ENCODE data around the gene TAF10.

The TAF10 gene

DNA sequence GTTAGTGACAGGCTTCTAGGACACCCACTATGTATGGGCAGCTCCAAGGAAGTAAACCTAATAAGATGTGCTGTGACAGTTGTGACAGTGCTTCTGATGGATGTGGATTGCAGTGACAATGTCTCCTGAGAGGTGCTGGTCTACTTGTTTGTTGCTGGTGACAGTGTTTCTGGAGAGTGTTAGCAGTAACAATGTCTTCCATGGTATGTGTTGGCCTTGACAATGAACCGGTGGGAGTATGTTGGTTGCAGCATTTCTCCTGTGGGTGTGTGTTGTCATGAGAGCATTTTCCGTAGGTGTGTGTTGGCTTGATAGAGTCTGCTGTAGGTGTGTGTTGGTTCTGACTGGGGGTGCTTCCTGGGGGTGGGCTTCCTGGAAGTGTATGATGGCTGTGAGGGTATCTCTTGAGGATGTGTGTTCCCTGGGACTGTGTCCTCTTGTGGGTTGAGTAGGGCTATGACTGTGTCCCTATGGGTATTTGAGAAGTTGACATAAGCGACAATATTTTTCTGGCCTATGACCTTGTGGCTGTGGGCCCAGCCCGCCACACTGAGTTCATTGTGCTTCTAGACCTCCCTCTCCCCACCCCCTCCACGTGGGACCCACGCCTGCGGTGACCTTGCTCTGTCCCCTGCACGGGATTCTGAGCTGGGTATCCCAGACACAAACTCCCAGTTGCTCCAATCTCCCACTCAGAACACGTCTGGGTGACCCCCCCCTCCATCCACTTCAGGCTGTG lies 42.4 kb upstream of the TAF10 start:
- no peak overlapping the region for H3K27ac ChIP-seq (ENCODE audit: low read depth, low read length)

GRCh38 chr11:6653656-6654055 lies 41.6 kb upstream of the TAF10 start:
- H2BK120ac ChIP-seq (ENCODE audit: insufficient read depth, low read length, poor library complexity): no peak overlapping the region
- no peak overlapping the region for H3K18ac ChIP-seq (ENCODE audit: low read length)
- no peak overlapping the region for H4K8ac ChIP-seq (ENCODE audit: low read depth, low read length)
- H3K27me3 ChIP-seq (ENCODE audit: insufficient read depth, low read length): peaks cover 30% of the 10 kb centered on the region
- no peak for DNase-seq
- no peaks in the 10 kb centered on the region for H3K36me3 ChIP-seq (ENCODE audit: control insufficient read depth in 1 of 2, insufficient read depth in 2 of 2, low read length in 2 of 2)
- H3K23ac ChIP-seq (ENCODE audit: low read length): no peak overlapping the region
- H3K4me2 ChIP-seq (ENCODE audit: low read length): no peak overlapping the region
- no peak overlapping the region for H4K12ac ChIP-seq (ENCODE audit: low read depth, low read length)
- no peak overlapping the region for H3K9ac ChIP-seq (ENCODE audit: low read length)
- H3K79me2 ChIP-seq (ENCODE audit: control insufficient read depth, insufficient read depth, low read length, poor library complexity): no peaks in the 10 kb centered on the region
- H4K91ac ChIP-seq (ENCODE audit: low read depth, low read length): no peak overlapping the region
- H3K4me3 ChIP-seq (ENCODE audit: low read depth, low read length): no peak overlapping the region
- no CpG with 5 or more reads among the region's 2 CpGs for WGBS (ENCODE audit: extremely low coverage, insufficient coverage, insufficient read length)
- no peak overlapping the region for H2AFZ ChIP-seq (ENCODE audit: insufficient read depth, low read length, poor library complexity)
- no peaks in the 10 kb centered on the region for H3K9me3 ChIP-seq (ENCODE audit: insufficient read depth, low read depth, low read length)
- H2BK12ac ChIP-seq (ENCODE audit: low read length): no peak overlapping the region
- peaks cover 0 to 6% of the 10 kb centered on the region in 2 experiments for H3K4me1 ChIP-seq (ENCODE audit: control insufficient read depth in 1 of 2, insufficient read depth in 2 of 2, low read length in 2 of 2)
- H2AK5ac ChIP-seq (ENCODE audit: low read length): no peak overlapping the region
- no peak overlapping the region for H2BK5ac ChIP-seq (ENCODE audit: low read depth, low read length, poor library complexity)
- no peaks in the 10 kb centered on the region for H3K79me1 ChIP-seq (ENCODE audit: low read length)
- H3K27ac ChIP-seq (ENCODE audit: low read depth, low read length): no peak overlapping the region
- H3K4ac ChIP-seq (ENCODE audit: low read depth, low read length): no peak overlapping the region
- no peak overlapping the region for H3K14ac ChIP-seq (ENCODE audit: low read length)

More for the DNA sequence above, 42.4 kb upstream of the TAF10 start:
- no peaks in the 10 kb centered on the region for H3K36me3 ChIP-seq (ENCODE audit: control insufficient read depth in 1 of 2, insufficient read depth in 2 of 2, low read length in 2 of 2)
- H3K4ac ChIP-seq (ENCODE audit: low read depth, low read length): no peak overlapping the region
- peaks cover 30% of the 10 kb centered on the region for H3K27me3 ChIP-seq (ENCODE audit: insufficient read depth, low read length)
- H3K4me1 ChIP-seq (ENCODE audit: control insufficient read depth in 1 of 2, insufficient read depth in 2 of 2, low read length in 2 of 2): peaks cover 0 to 6% of the 10 kb centered on the region in 2 experiments
- no peak overlapping the region for H4K12ac ChIP-seq (ENCODE audit: low read depth, low read length)
- H3K9me3 ChIP-seq (ENCODE audit: insufficient read depth, low read depth, low read length): no peaks in the 10 kb centered on the region
- no peak overlapping the region for H2BK120ac ChIP-seq (ENCODE audit: insufficient read depth, low read length, poor library complexity)
- H2BK5ac ChIP-seq (ENCODE audit: low read depth, low read length, poor library complexity): no peak overlapping the region
- no peak for DNase-seq
- H3K23ac ChIP-seq (ENCODE audit: low read length): no peak overlapping the region
- no peak overlapping the region for H2BK12ac ChIP-seq (ENCODE audit: low read length)
- H3K79me2 ChIP-seq (ENCODE audit: control insufficient read depth, insufficient read depth, low read length, poor library complexity): no peaks in the 10 kb centered on the region
- WGBS (ENCODE audit: extremely low coverage, insufficient coverage, insufficient read length): no CpG with 5 or more reads among the region's 9 CpGs
- H3K4me3 ChIP-seq (ENCODE audit: low read depth, low read length): no peak overlapping the region
- no peak overlapping the region for H4K91ac ChIP-seq (ENCODE audit: low read depth, low read length)
- no peak overlapping the region for H3K14ac ChIP-seq (ENCODE audit: low read length)
- peak overlapping the region; percentile 42 for H3K4me2 ChIP-seq (ENCODE audit: low read length)
- no peak overlapping the region for H3K9ac ChIP-seq (ENCODE audit: low read length)
- no peak overlapping the region for H3K18ac ChIP-seq (ENCODE audit: low read length)
- no peak overlapping the region for H4K8ac ChIP-seq (ENCODE audit: low read depth, low read length)
- no peak overlapping the region for H2AK5ac ChIP-seq (ENCODE audit: low read length)
- H3K79me1 ChIP-seq (ENCODE audit: low read length): no peaks in the 10 kb centered on the region
- no peak overlapping the region for H2AFZ ChIP-seq (ENCODE audit: insufficient read depth, low read length, poor library complexity)

GRCh38 chr11:6653097-6653496 lies 41.1 kb upstream of the TAF10 start:
- no peak overlapping the region for H3K27ac ChIP-seq (ENCODE audit: low read depth, low read length)
- H3K14ac ChIP-seq (ENCODE audit: low read length): no peak overlapping the region
- no peak overlapping the region for H3K4me2 ChIP-seq (ENCODE audit: low read length)
- H4K91ac ChIP-seq (ENCODE audit: low read depth, low read length): no peak overlapping the region
- no peak for DNase-seq
- H4K12ac ChIP-seq (ENCODE audit: low read depth, low read length): no peak overlapping the region
- H3K4me1 ChIP-seq (ENCODE audit: control insufficient read depth in 1 of 2, insufficient read depth in 2 of 2, low read length in 2 of 2): peaks cover 0 to 6% of the 10 kb centered on the region in 2 experiments
- no peaks in the 10 kb centered on the region for H3K36me3 ChIP-seq (ENCODE audit: control insufficient read depth in 1 of 2, insufficient read depth in 2 of 2, low read length in 2 of 2)
- no peak overlapping the region for H2AK5ac ChIP-seq (ENCODE audit: low read length)
- H3K9me3 ChIP-seq (ENCODE audit: insufficient read depth, low read depth, low read length): no peaks in the 10 kb centered on the region
- WGBS (ENCODE audit: extremely low coverage, insufficient coverage, insufficient read length): no CpG with 5 or more reads among the region's 1 CpG
- H3K18ac ChIP-seq (ENCODE audit: low read length): no peak overlapping the region
- no peak overlapping the region for H2AFZ ChIP-seq (ENCODE audit: insufficient read depth, low read length, poor library complexity)
- no peak overlapping the region for H3K23ac ChIP-seq (ENCODE audit: low read length)
- no peak overlapping the region for H3K4me3 ChIP-seq (ENCODE audit: low read depth, low read length)
- no peak overlapping the region for H2BK120ac ChIP-seq (ENCODE audit: insufficient read depth, low read length, poor library complexity)
- H3K9ac ChIP-seq (ENCODE audit: low read length): no peak overlapping the region
- no peaks in the 10 kb centered on the region for H3K79me1 ChIP-seq (ENCODE audit: low read length)
- H3K4ac ChIP-seq (ENCODE audit: low read depth, low read length): no peak overlapping the region
- H2BK5ac ChIP-seq (ENCODE audit: low read depth, low read length, poor library complexity): no peak overlapping the region
- H3K27me3 ChIP-seq (ENCODE audit: insufficient read depth, low read length): peaks cover 30% of the 10 kb centered on the region
- H4K8ac ChIP-seq (ENCODE audit: low read depth, low read length): no peak overlapping the region
- no peaks in the 10 kb centered on the region for H3K79me2 ChIP-seq (ENCODE audit: control insufficient read depth, insufficient read depth, low read length, poor library complexity)
- H2BK12ac ChIP-seq (ENCODE audit: low read length): no peak overlapping the region

GRCh38 chr11:6652182-6652581 lies 40.2 kb upstream of the TAF10 start:
- Histone ChIP-seq H2BK5ac (ENCODE audit: low read depth, low read length, poor library complexity) (no peak overlapping the region), H4K12ac (ENCODE audit: low read depth, low read length) (no peak overlapping the region), H3K27me3 (ENCODE audit: insufficient read depth, low read length) (peaks cover 28% of the 10 kb centered on the region), H3K36me3 (ENCODE audit: control insufficient read depth in 1 of 2, insufficient read depth in 2 of 2, low read length in 2 of 2) (no peaks in the 10 kb centered on the region), H2BK120ac (ENCODE audit: insufficient read depth, low read length, poor library complexity) (no peak overlapping the region), H3K4me1 (ENCODE audit: control insufficient read depth in 1 of 2, insufficient read depth in 2 of 2, low read length in 2 of 2) (peaks cover 0 to 6% of the 10 kb centered on the region in 2 experiments), H4K8ac (ENCODE audit: low read depth, low read length) (no peak overlapping the region), H3K14ac (ENCODE audit: low read length) (no peak overlapping the region), H2AFZ (ENCODE audit: insufficient read depth, low read length, poor library complexity) (no peak overlapping the region), H3K27ac (ENCODE audit: low read depth, low read length) (no peak overlapping the region), H4K91ac (ENCODE audit: low read depth, low read length) (no peak overlapping the region), H3K9me3 (ENCODE audit: insufficient read depth, low read depth, low read length) (no peaks in the 10 kb centered on the region), H3K4ac (ENCODE audit: low read depth, low read length) (no peak overlapping the region), H2BK12ac (ENCODE audit: low read length) (no peak overlapping the region), H3K23ac (ENCODE audit: low read length) (no peak overlapping the region), H3K79me1 (ENCODE audit: low read length) (no peaks in the 10 kb centered on the region), H3K9ac (ENCODE audit: low read length) (no peak overlapping the region), H3K79me2 (ENCODE audit: control insufficient read depth, insufficient read depth, low read length, poor library complexity) (no peaks in the 10 kb centered on the region), H3K4me3 (ENCODE audit: low read depth, low read length) (no peak overlapping the region), H3K18ac (ENCODE audit: low read length) (no peak overlapping the region), H2AK5ac (ENCODE audit: low read length) (no peak overlapping the region), H3K4me2 (ENCODE audit: low read length) (no peak overlapping the region)
- WGBS (ENCODE audit: extremely low coverage, insufficient coverage, insufficient read length): no CpG with 5 or more reads among the region's 3 CpGs
- DNase-seq: no peak

Measured in trophoblast cell (in vitro differentiated cells and primary cell).